ENCODE measurements around the gene KRTAP10-2. TPM values are rescaled to one million over a fixed set of nuclear protein-coding genes. Genes with fewer than 3 reads are reported as not detected.

Gene KRTAP10-2
- total and polyA plus RNA-seq, 2 donors (not counting 1 experiment from before 2014, with no cell fraction given): not detected

GRCh38 chr21:44599264-44600029, 48.1 kb upstream of the KRTAP10-2 start:
- TF ChIP-seq CTCF (conservative IDR thresholded peaks at IDR 0.05 in 1 of 2, IDR thresholded peaks at IDR 0.05 in 1 of 2; ENCODE audit: low read depth in 1 of 2, low read length in 2 of 2) (no peak), EZH2 (IDR thresholded peaks at IDR 0.05; ENCODE audit: low read length, missing control alignments) (no peak)
- no peaks in the 10 kb centered on the region for H4K20me1 ChIP-seq (ENCODE audit: control insufficient read depth, extremely low read depth, insufficient read depth, low read length)
- no peaks in the 10 kb centered on the region for H3K27me3 ChIP-seq (ENCODE audit: control insufficient read depth, insufficient read depth, low read length)
- H3K9me3 ChIP-seq (ENCODE audit: control insufficient read depth, insufficient read depth, low read depth, low read length): no peaks in the 10 kb centered on the region
- no peak overlapping the region for H3K9ac ChIP-seq (ENCODE audit: insufficient read depth, low read length)
- DNase-seq (ENCODE audit: low read depth in 2 of 2): no peak
- H3K79me2 ChIP-seq (ENCODE audit: control insufficient read depth, insufficient read depth, low read length): no peaks in the 10 kb centered on the region
- no peak overlapping the region for H3K4me3 ChIP-seq (replicated peaks in 1 of 4; ENCODE audit: control extremely low read depth in 1 of 4, insufficient read depth in 1 of 4, low read depth in 3 of 4, low read length in 4 of 4)
- no peaks in the 10 kb centered on the region for H3K4me1 ChIP-seq (ENCODE audit: control insufficient read depth, extremely low read depth, insufficient read depth, low read length)
- H3K4me2 ChIP-seq (ENCODE audit: extremely low read depth, insufficient read depth, low read length): no peak overlapping the region
- H3K36me3 ChIP-seq (ENCODE audit: control insufficient read depth, insufficient read depth, low read length): no peaks in the 10 kb centered on the region
- no peak overlapping the region for H2AFZ ChIP-seq (ENCODE audit: low read length)
- no peak overlapping the region for H3K27ac ChIP-seq (ENCODE audit: insufficient read depth, low read length)

GRCh38 chr21:44598061-44598460, 46.8 kb upstream of the KRTAP10-2 start:
- Histone ChIP-seq H3K4me2 (ENCODE audit: extremely low read depth, insufficient read depth, low read length) (no peak overlapping the region), H2AFZ (ENCODE audit: low read length) (no peak overlapping the region), H3K36me3 (ENCODE audit: control insufficient read depth, insufficient read depth, low read length) (no peaks in the 10 kb centered on the region), H3K79me2 (ENCODE audit: control insufficient read depth, insufficient read depth, low read length) (no peaks in the 10 kb centered on the region), H3K4me3 (replicated peaks in 1 of 4; ENCODE audit: control extremely low read depth in 1 of 4, insufficient read depth in 1 of 4, low read depth in 3 of 4, low read length in 4 of 4) (no peak overlapping the region), H3K9ac (ENCODE audit: insufficient read depth, low read length) (no peak overlapping the region), H3K4me1 (ENCODE audit: control insufficient read depth, extremely low read depth, insufficient read depth, low read length) (no peaks in the 10 kb centered on the region), H3K27ac (ENCODE audit: insufficient read depth, low read length) (no peak overlapping the region), H3K9me3 (ENCODE audit: control insufficient read depth, insufficient read depth, low read depth, low read length) (no peaks in the 10 kb centered on the region), H4K20me1 (ENCODE audit: control insufficient read depth, extremely low read depth, insufficient read depth, low read length) (no peaks in the 10 kb centered on the region), H3K27me3 (ENCODE audit: control insufficient read depth, insufficient read depth, low read length) (peaks cover under 1% of the 10 kb centered on the region)
- DNase-seq (ENCODE audit: low read depth in 2 of 2): peak in 1 of 2 donors; percentile 4
- TF ChIP-seq EZH2 (IDR thresholded peaks at IDR 0.05; ENCODE audit: low read length, missing control alignments) (no peak), CTCF (conservative IDR thresholded peaks at IDR 0.05 in 1 of 2, IDR thresholded peaks at IDR 0.05 in 1 of 2; ENCODE audit: low read depth in 1 of 2, low read length in 2 of 2) (no peak)

- Histone ChIP-seq H3K4me2 (ENCODE audit: extremely low read depth, insufficient read depth, low read length) (no peak overlapping the region), H3K9me3 (ENCODE audit: control insufficient read depth, insufficient read depth, low read depth, low read length) (no peaks in the 10 kb centered on the region), H3K79me2 (ENCODE audit: control insufficient read depth, insufficient read depth, low read length) (no peaks in the 10 kb centered on the region), H3K27ac (ENCODE audit: insufficient read depth, low read length) (no peak overlapping the region), H3K27me3 (ENCODE audit: control insufficient read depth, insufficient read depth, low read length) (peaks cover 4% of the 10 kb centered on the region), H3K4me3 (replicated peaks in 1 of 4; ENCODE audit: control extremely low read depth in 1 of 4, insufficient read depth in 1 of 4, low read depth in 3 of 4, low read length in 4 of 4) (no peak overlapping the region), H2AFZ (ENCODE audit: low read length) (no peak overlapping the region), H3K36me3 (ENCODE audit: control insufficient read depth, insufficient read depth, low read length) (no peaks in the 10 kb centered on the region), H3K9ac (ENCODE audit: insufficient read depth, low read length) (no peak overlapping the region), H3K4me1 (ENCODE audit: control insufficient read depth, extremely low read depth, insufficient read depth, low read length) (no peaks in the 10 kb centered on the region), H4K20me1 (ENCODE audit: control insufficient read depth, extremely low read depth, insufficient read depth, low read length) (no peaks in the 10 kb centered on the region)
- TF ChIP-seq EZH2 (IDR thresholded peaks at IDR 0.05; ENCODE audit: low read length, missing control alignments) (no peak), CTCF (conservative IDR thresholded peaks at IDR 0.05 in 1 of 2, IDR thresholded peaks at IDR 0.05 in 1 of 2; ENCODE audit: low read depth in 1 of 2, low read length in 2 of 2) (no peak)
- peak in 1 of 2 donors; percentile 42 for DNase-seq (ENCODE audit: low read depth in 2 of 2)
Observed at GRCh38 chr21:44596068-44596725, 44.9 kb upstream of the KRTAP10-2 start.

All from fibroblast of lung (primary cell).